ENCODE measurements around the gene MOGAT2.

DNA sequence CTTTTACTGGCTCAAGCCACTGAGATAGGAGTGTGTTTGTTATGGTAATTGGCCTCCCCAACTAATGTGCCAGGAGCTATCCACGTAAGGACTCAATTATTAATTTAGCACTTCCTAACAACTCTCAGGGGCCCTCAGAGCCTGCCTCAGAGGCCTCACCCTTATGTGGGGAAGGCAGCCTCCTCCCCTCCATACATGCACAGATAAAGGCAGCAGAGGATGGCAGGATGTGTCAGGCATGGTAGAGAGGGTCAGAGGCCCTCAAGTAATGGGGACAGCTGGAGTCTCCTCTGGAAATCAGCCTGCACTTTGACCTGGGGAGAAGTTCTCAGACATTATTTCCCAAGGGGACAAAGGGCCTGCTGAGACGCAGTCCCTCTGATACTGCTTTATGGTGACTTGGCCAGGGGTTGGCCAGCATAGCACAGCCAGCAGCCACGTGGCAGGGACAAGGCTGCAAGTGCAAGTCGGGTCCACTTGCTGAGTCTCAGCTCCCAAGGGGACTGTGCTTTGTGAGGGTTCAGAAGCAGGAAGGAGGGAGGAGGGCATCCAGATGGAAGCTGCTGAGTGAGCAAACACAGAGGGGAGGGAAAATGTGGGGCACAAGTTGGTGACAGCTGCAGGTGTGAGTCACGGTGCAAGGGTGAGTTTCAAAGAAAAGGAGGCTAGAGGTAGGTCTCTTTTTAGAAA, 17.0 kb downstream of the MOGAT2 start:
- TF ChIP-seq, protein P1, sequence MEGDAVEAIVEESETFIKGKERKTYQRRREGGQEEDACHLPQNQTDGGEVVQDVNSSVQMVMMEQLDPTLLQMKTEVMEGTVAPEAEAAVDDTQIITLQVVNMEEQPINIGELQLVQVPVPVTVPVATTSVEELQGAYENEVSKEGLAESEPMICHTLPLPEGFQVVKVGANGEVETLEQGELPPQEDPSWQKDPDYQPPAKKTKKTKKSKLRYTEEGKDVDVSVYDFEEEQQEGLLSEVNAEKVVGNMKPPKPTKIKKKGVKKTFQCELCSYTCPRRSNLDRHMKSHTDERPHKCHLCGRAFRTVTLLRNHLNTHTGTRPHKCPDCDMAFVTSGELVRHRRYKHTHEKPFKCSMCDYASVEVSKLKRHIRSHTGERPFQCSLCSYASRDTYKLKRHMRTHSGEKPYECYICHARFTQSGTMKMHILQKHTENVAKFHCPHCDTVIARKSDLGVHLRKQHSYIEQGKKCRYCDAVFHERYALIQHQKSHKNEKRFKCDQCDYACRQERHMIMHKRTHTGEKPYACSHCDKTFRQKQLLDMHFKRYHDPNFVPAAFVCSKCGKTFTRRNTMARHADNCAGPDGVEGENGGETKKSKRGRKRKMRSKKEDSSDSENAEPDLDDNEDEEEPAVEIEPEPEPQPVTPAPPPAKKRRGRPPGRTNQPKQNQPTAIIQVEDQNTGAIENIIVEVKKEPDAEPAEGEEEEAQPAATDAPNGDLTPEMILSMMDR (conservative IDR thresholded peaks at IDR 0.05 in 1 of 2, IDR thresholded peaks at IDR 0.05 in 1 of 2; ENCODE audit: low read depth in 1 of 2, low read length in 2 of 2), result no peak
- TF ChIP-seq EZH2 (IDR thresholded peaks at IDR 0.05; ENCODE audit: low read length, missing control alignments), result no peak

All from fibroblast of lung (primary cell).